HEK293T (cell line): ENCODE results near the gene PAM.

Experiments used
- BHLHE40 ChIP-seq: fragments of 450-650 bp; IDR thresholded peaks from 2 replicates; pipeline ENCODE4 v1.6.1; 2016; ENCODE audit warnings: mild to moderate bottlenecking, moderate library complexity, borderline replicate concordance
- FOXK2 ChIP-seq: fragments of 450-650 bp; IDR thresholded peaks from 2 replicates; pipeline ENCODE4 v1.6.1; 2016; ENCODE audit warnings: mild to moderate bottlenecking
- FOXM1 ChIP-seq: fragments of 450-650 bp; IDR thresholded peaks from 2 replicates; pipeline ENCODE4 v1.6.1; 2017; ENCODE audit warnings: mild to moderate bottlenecking, borderline replicate concordance
- HDGF ChIP-seq: fragments of 450-650 bp; IDR thresholded peaks from 2 replicates; pipeline ENCODE4 v1.6.1; 2017; ENCODE audit warnings: antibody characterized with exemption, borderline replicate concordance
- LEF1 ChIP-seq: fragments of 450-650 bp; IDR thresholded peaks from 2 replicates; pipeline ENCODE4 v1.6.1; 2017; ENCODE audit warnings: mild to moderate bottlenecking, borderline replicate concordance
- NFRKB ChIP-seq: fragments of 450-650 bp; IDR thresholded peaks from 2 replicates; pipeline ENCODE4 v1.6.1; 2016; ENCODE audit warnings: mild to moderate bottlenecking, moderate library complexity
- SP1 ChIP-seq: fragments of 450-650 bp; IDR thresholded peaks from 2 replicates; pipeline ENCODE4 v1.6.1; 2017
- SUZ12 ChIP-seq: fragments of 450-650 bp; IDR thresholded peaks from 2 replicates; pipeline ENCODE4 v1.6.1; 2016; ENCODE audit warnings: mild to moderate bottlenecking
- TARDBP ChIP-seq: fragments of 450-650 bp; IDR thresholded peaks from 2 replicates; pipeline ENCODE4 v1.6.1; 2016

DNA sequence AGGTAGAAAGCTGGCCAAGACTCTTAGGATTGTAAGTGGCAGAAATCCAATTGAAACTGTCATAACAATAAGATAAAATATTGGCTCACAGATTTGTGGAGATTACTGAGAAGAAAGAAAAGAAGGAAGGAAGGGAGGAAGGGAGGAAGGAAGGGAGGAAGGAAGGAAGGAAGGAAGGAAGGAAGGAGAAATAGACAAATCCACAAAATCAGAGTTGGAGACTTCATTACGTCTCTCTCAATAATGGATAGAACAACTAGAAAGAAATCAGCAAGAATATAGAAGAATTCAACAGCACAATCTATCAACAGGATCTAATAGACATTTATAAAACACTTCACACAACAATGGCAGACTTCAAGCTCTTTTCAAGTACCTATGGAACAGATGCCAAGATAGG is 17.9 kb upstream of the PAM start:
- no peak for TF ChIP-seq SUZ12
- no peak for TF ChIP-seq SP1
- no peak for TF ChIP-seq FOXK2
- TF ChIP-seq LEF1: no peak
- TF ChIP-seq HDGF: no peak
- no peak for TF ChIP-seq FOXM1
- no peak for TF ChIP-seq NFRKB
- no peak for TF ChIP-seq BHLHE40
- TF ChIP-seq TARDBP: no peak
